ENCODE data around the gene PPFIBP1.

PPFIBP1 gene

GRCh38 chr12:27505761-27506160 lies 18.2 kb upstream of the PPFIBP1 start:
- no peaks in the 10 kb centered on the region for H3K36me3 ChIP-seq (ENCODE audit: insufficient read depth, low read length)
- TF ChIP-seq EZH2 (IDR thresholded peaks at IDR 0.05) (no peak), POLR2AphosphoS5 (IDR thresholded peaks at IDR 0.05; ENCODE audit: borderline replicate concordance, low read depth, low read length) (no peak), FOXP2 (optimal IDR thresholded peaks at IDR 0.05; ENCODE audit: control extremely low read depth, extremely low read length, insufficient read depth) (no peak)
- no peak for DNase-seq (ENCODE audit: low read depth, low spot score)
- no peak overlapping the region for H3K27ac ChIP-seq
- H3K9me3 ChIP-seq (ENCODE audit: low read depth, low read length) = no peaks in the 10 kb centered on the region
- H3K9ac ChIP-seq (ENCODE audit: insufficient read length) = no peak overlapping the region
- H3K4me3 ChIP-seq = no peak overlapping the region

GRCh38 chr12:27506645-27507189 lies 17.3 kb upstream of the PPFIBP1 start:
- H3K27ac ChIP-seq = no peak overlapping the region
- no peak for DNase-seq (ENCODE audit: low read depth, low spot score)
- H3K9me3 ChIP-seq (ENCODE audit: low read depth, low read length) = no peaks in the 10 kb centered on the region
- TF ChIP-seq EZH2 (IDR thresholded peaks at IDR 0.05) (no peak), FOXP2 (optimal IDR thresholded peaks at IDR 0.05; ENCODE audit: control extremely low read depth, extremely low read length, insufficient read depth) (no peak), POLR2AphosphoS5 (IDR thresholded peaks at IDR 0.05; ENCODE audit: borderline replicate concordance, low read depth, low read length) (no peak)
- no peak overlapping the region for H3K9ac ChIP-seq (ENCODE audit: insufficient read length)
- no peak overlapping the region for H3K4me3 ChIP-seq
- no peaks in the 10 kb centered on the region for H3K36me3 ChIP-seq (ENCODE audit: insufficient read depth, low read length)

- Histone ChIP-seq H3K27ac (no peak overlapping the region), H3K9ac (ENCODE audit: insufficient read length) (no peak overlapping the region), H3K4me3 (no peak overlapping the region), H3K9me3 (ENCODE audit: low read depth, low read length) (no peaks in the 10 kb centered on the region), H3K36me3 (ENCODE audit: insufficient read depth, low read length) (no peaks in the 10 kb centered on the region)
- no peak for DNase-seq (ENCODE audit: low read depth, low spot score)
- TF ChIP-seq POLR2AphosphoS5 (IDR thresholded peaks at IDR 0.05; ENCODE audit: borderline replicate concordance, low read depth, low read length) (no peak), EZH2 (IDR thresholded peaks at IDR 0.05) (no peak), FOXP2 (optimal IDR thresholded peaks at IDR 0.05; ENCODE audit: control extremely low read depth, extremely low read length, insufficient read depth) (no peak)
Observed at GRCh38 chr12:27508736-27509431, 15.1 kb upstream of the PPFIBP1 start.

GRCh38 chr12:27511031-27511722 lies 12.8 kb upstream of the PPFIBP1 start:
- no peaks in the 10 kb centered on the region for H3K36me3 ChIP-seq (ENCODE audit: insufficient read depth, low read length)
- H3K27ac ChIP-seq = no peak overlapping the region
- DNase-seq (ENCODE audit: low read depth, low spot score) = no peak
- H3K4me3 ChIP-seq = no peak overlapping the region
- TF ChIP-seq FOXP2 (optimal IDR thresholded peaks at IDR 0.05; ENCODE audit: control extremely low read depth, extremely low read length, insufficient read depth) (no peak), EZH2 (IDR thresholded peaks at IDR 0.05) (no peak), POLR2AphosphoS5 (IDR thresholded peaks at IDR 0.05; ENCODE audit: borderline replicate concordance, low read depth, low read length) (no peak)
- no peaks in the 10 kb centered on the region for H3K9me3 ChIP-seq (ENCODE audit: low read depth, low read length)
- H3K9ac ChIP-seq (ENCODE audit: insufficient read length) = no peak overlapping the region

GRCh38 chr12:27511723-27512045 lies 12.3 kb upstream of the PPFIBP1 start:
- Histone ChIP-seq H3K9ac (ENCODE audit: insufficient read length) (no peak overlapping the region), H3K9me3 (ENCODE audit: low read depth, low read length) (no peaks in the 10 kb centered on the region), H3K4me3 (no peak overlapping the region), H3K36me3 (ENCODE audit: insufficient read depth, low read length) (no peaks in the 10 kb centered on the region), H3K27ac (no peak overlapping the region)
- TF ChIP-seq POLR2AphosphoS5 (IDR thresholded peaks at IDR 0.05; ENCODE audit: borderline replicate concordance, low read depth, low read length) = no peak
- TF ChIP-seq EZH2 (IDR thresholded peaks at IDR 0.05) = no peak
- no peak for TF ChIP-seq FOXP2 (optimal IDR thresholded peaks at IDR 0.05; ENCODE audit: control extremely low read depth, extremely low read length, insufficient read depth)
- no peak for DNase-seq (ENCODE audit: low read depth, low spot score)

- no peak for TF ChIP-seq POLR2AphosphoS5 (IDR thresholded peaks at IDR 0.05; ENCODE audit: borderline replicate concordance, low read depth, low read length)
- no peak for TF ChIP-seq EZH2 (IDR thresholded peaks at IDR 0.05)
- TF ChIP-seq FOXP2 (optimal IDR thresholded peaks at IDR 0.05; ENCODE audit: control extremely low read depth, extremely low read length, insufficient read depth) = no peak
- H3K9me3 ChIP-seq (ENCODE audit: low read depth, low read length) = no peaks in the 10 kb centered on the region
- H3K27ac ChIP-seq = no peak overlapping the region
- no peak overlapping the region for H3K4me3 ChIP-seq
- H3K9ac ChIP-seq (ENCODE audit: insufficient read length) = no peak overlapping the region
- H3K36me3 ChIP-seq (ENCODE audit: insufficient read depth, low read length) = no peaks in the 10 kb centered on the region
- DNase-seq (ENCODE audit: low read depth, low spot score) = no peak
Observed at GRCh38 chr12:27513155-27513824, 10.7 kb upstream of the PPFIBP1 start.

GRCh38 chr12:27515671-27516070 lies 8.3 kb upstream of the PPFIBP1 start:
- DNase-seq (ENCODE audit: low read depth, low spot score) = no peak
- TF ChIP-seq POLR2AphosphoS5 (IDR thresholded peaks at IDR 0.05; ENCODE audit: borderline replicate concordance, low read depth, low read length) = no peak
- TF ChIP-seq EZH2 (IDR thresholded peaks at IDR 0.05) = no peak
- no peak for TF ChIP-seq FOXP2 (optimal IDR thresholded peaks at IDR 0.05; ENCODE audit: control extremely low read depth, extremely low read length, insufficient read depth)
- H3K9ac ChIP-seq (ENCODE audit: insufficient read length) = no peak overlapping the region
- no peaks in the 10 kb centered on the region for H3K36me3 ChIP-seq (ENCODE audit: insufficient read depth, low read length)
- no peaks in the 10 kb centered on the region for H3K9me3 ChIP-seq (ENCODE audit: low read depth, low read length)
- no peak overlapping the region for H3K27ac ChIP-seq
- no peak overlapping the region for H3K4me3 ChIP-seq

GRCh38 chr12:27516625-27517024 lies 7.4 kb upstream of the PPFIBP1 start:
- TF ChIP-seq FOXP2 (optimal IDR thresholded peaks at IDR 0.05; ENCODE audit: control extremely low read depth, extremely low read length, insufficient read depth) (no peak), POLR2AphosphoS5 (IDR thresholded peaks at IDR 0.05; ENCODE audit: borderline replicate concordance, low read depth, low read length) (no peak), EZH2 (IDR thresholded peaks at IDR 0.05) (no peak)
- DNase-seq (ENCODE audit: low read depth, low spot score) = no peak
- Histone ChIP-seq H3K9me3 (ENCODE audit: low read depth, low read length) (no peaks in the 10 kb centered on the region), H3K4me3 (no peak overlapping the region), H3K36me3 (ENCODE audit: insufficient read depth, low read length) (no peaks in the 10 kb centered on the region), H3K9ac (ENCODE audit: insufficient read length) (no peak overlapping the region), H3K27ac (no peak overlapping the region)

Measured in SK-N-MC (cell line).